Psoas muscle (tissue), 8 donors: ENCODE measurements around the gene ACSL3. TPM values are rescaled to one million over a fixed set of nuclear protein-coding genes. Genes with fewer than 3 reads are reported as not detected.

Experiments
- ATAC-seq, 4 donors: fragments of 200-7000 bp; cut with Tn5 transposase; one replicate each; pipeline ENCODE4 v1.9.1; 2020; ENCODE audit warnings: moderate library complexity in 3 of 4, mild to moderate bottlenecking in 2 of 4
- DNase-seq, 2 donors: peaks; one replicate each; pipeline ENCODE4 v3.0.0-alpha.2; 2020
- H3K27ac ChIP-seq: fragments of 200-600 bp; one replicate; pipeline ENCODE4 v1.8.0; 2022
- H3K27me3 ChIP-seq, 3 donors: fragments of 200-600 bp in 1 of 3; one replicate each; pipeline versions ENCODE4 v1.6.1 to v1.8.0; 2013 to 2022; ENCODE audit warnings: low read length in 2 of 3, mild to moderate bottlenecking in 2 of 3, moderate library complexity in 1 of 3; ENCODE audit not compliant: insufficient read depth in 3 of 3
- H3K36me3 ChIP-seq, 2 donors: fragments of 200-600 bp in 1 of 2; one replicate each; pipeline versions ENCODE4 v1.6.1 to v1.8.0; 2013 to 2022; ENCODE audit warnings: low read depth in 1 of 2, mild to moderate bottlenecking in 1 of 2, moderate library complexity in 1 of 2; ENCODE audit not compliant: insufficient read depth in 1 of 2
- H3K4me1 ChIP-seq: fragments of 200-600 bp; one replicate; pipeline ENCODE4 v1.8.0; 2022
- H3K4me3 ChIP-seq: fragments of 200-600 bp; one replicate; pipeline ENCODE4 v1.8.0; 2022; ENCODE audit warnings: mild to moderate bottlenecking
- H3K9me3 ChIP-seq: fragments of 200-600 bp; one replicate; pipeline ENCODE4 v1.8.0; 2022
- CTCF ChIP-seq: fragments of 200-600 bp; IDR thresholded peaks from one replicate; pipeline ENCODE4 v1.8.0; 2022; ENCODE audit warnings: antibody characterized with exemption
- WGBS, 3 donors: extraction: QIAGEN DNeasy Blood & Tissue Kit; methylation state at CpG; one replicate each; pipeline versions ENCODE4 v1.1.6 to v1.1.7; 2013; 5-methylcytosine and 5-hydroxymethylcytosine counted together
- intact Hi-C, 2 donors: fragments of 100-400 bp; cut with DNase I; formaldehyde crosslinking; loops; one replicate each; pipeline versions ENCODE4 v1.11.0 to v1.14.2; 2022
- polyA plus RNA-seq, 3 donors: library from polyadenylated mRNA; stranded (reverse); fragments of 200-250 nt; gene quantifications; one replicate each; pipeline ENCODE4 v1.2.3, GENCODE V29; 2013
- total RNA-seq, 4 donors: library from RNA; stranded (reverse); fragmentation: NEBNext Ultra II Directional in 2 of 4; extraction: Animal tissue kit (Norgen Biotek cat#: 25700) in 2 of 4; gene quantifications; one replicate each; pipeline versions ENCODE4 v1.2.1 to v1.2.4, GENCODE V29; 2021 to 2023
- donor health status: healthy with polysubstance abuse.
- donor health status: DM: no; HTN: no; CAD: no; lungs with moderate emphysema.
- donor health status: Bipolar disorder and iron deficiency.
- donor health status: healthy.
- donor health status: DM: yes; HTN: yes; CAD: no.
- donor health status: DM: no; HTN: no; CAD: no.
- donor health status: DM: no; HTN: no; CAD: no.
- donor health status: DM: yes; HTN: yes; CAD: no.

The ACSL3 gene
- total and polyA plus RNA-seq, 7 donors: 13.5 to 136 (median 27.5) TPM

- DNase-seq (peak; percentile 62 to 79), ATAC-seq (peak in 2 of 4 donors; percentile 53 to 57)
- Histone ChIP-seq H3K9me3 (no peaks in the 10 kb centered on the region), H3K4me3 (peak overlapping the region; percentile 99), H3K36me3 (no peaks in the 10 kb centered on the region), H3K4me1 (peaks cover 50% of the 10 kb centered on the region), H3K27ac (peak overlapping the region; percentile 99), H3K27me3 (no peaks in the 10 kb centered on the region)
- 1% methylated on average over 39 to 42 of the region's 42 CpGs for WGBS, 3 donors
- intact Hi-C loops: loop anchor here (1.0 to 5.0 kb wide), 5 partner anchors 41 to 171 kb away; no protein-coding TSS in a partner anchor
- no peak for TF ChIP-seq CTCF
These were observed 722 bp downstream of the ACSL3 start for GRCh38 chr2:222861411-222862105.

DNA sequence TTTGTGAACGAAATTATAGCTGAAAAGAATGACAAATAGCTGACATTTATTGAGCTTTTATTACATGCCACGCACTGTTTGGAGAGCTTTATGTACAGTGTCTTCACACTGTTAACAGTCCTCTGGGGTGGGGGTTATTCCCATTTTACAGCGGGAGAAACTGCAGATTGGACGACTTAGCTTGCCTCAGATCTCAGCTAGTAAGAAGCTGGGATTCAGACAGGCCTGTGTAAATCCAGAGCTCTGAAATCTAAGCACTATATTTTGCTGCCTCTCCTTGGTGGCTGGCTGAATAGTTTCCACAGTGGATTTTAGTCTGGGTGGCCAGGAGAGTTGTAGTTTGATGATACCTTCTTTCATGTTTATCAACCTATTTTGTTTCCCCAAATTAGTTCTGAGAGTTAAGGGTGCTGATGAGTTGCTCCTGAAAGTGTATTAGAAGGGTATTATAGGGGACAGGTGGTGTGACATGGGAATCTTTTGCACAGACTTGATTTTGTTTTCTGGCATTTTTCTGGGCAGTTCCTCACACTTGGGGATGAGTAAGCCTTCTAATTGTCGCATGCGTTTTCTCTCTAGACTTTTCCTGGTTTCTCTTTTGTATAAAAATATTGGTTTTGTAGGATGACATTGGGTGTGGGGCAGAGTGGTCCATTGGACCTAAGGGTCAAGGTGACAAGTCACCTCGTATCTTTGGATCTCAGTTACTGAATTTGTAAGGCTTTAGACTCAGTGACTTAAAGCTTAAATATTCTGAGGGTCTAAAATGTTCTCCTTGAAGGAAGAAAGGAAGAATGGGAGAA, 1.5 kb downstream of the ACSL3 start:
- H3K4me1 ChIP-seq: peaks cover 57% of the 10 kb centered on the region
- DNase-seq (no peak), ATAC-seq (peak in 3 of 4 donors; percentile 19 to 45 (median 28))
- H3K36me3 ChIP-seq: no peaks in the 10 kb centered on the region
- H3K9me3 ChIP-seq: no peaks in the 10 kb centered on the region
- TF ChIP-seq CTCF: peak; percentile 30
- 8 to 13% (median 8%) methylated on average over 7 of the region's 7 CpGs for WGBS, 3 donors
- no peaks in the 10 kb centered on the region for H3K27me3 ChIP-seq
- intact Hi-C loops: loop anchor here (1.0 to 5.0 kb wide), 4 partner anchors 40 to 172 kb away; no protein-coding TSS in a partner anchor
- peak overlapping the region; percentile 99 for H3K4me3 ChIP-seq
- H3K27ac ChIP-seq: peak overlapping the region; percentile 99

GRCh38 chr2:222862909-222863544, 2.2 kb downstream of the ACSL3 start:
- H3K4me3 ChIP-seq: peak overlapping the region; percentile 99
- intact Hi-C loops: loop anchor here (1.0 to 5.0 kb wide), 4 partner anchors 39 to 173 kb away; no protein-coding TSS in a partner anchor
- peaks cover 63% of the 10 kb centered on the region for H3K4me1 ChIP-seq
- H3K27me3 ChIP-seq: no peaks in the 10 kb centered on the region
- no peaks in the 10 kb centered on the region for H3K36me3 ChIP-seq
- DNase-seq (no peak), ATAC-seq (no peak)
- peak overlapping the region; percentile 99 for H3K27ac ChIP-seq
- H3K9me3 ChIP-seq: no peaks in the 10 kb centered on the region
- no peak for TF ChIP-seq CTCF
- WGBS, 3 donors: 29 to 51% (median 35%) methylated on average over 6 of the region's 6 CpGs

- no peak for TF ChIP-seq CTCF
- ATAC-seq: no peak
- 43 to 73% (median 49%) methylated on average over 3 of the region's 3 CpGs for WGBS, 3 donors
- Histone ChIP-seq H3K27ac (peak overlapping the region; percentile 56), H3K9me3 (no peaks in the 10 kb centered on the region), H3K27me3 (no peaks in the 10 kb centered on the region), H3K4me1 (peaks cover 76% of the 10 kb centered on the region), H3K4me3 (peak overlapping the region; percentile 99), H3K36me3 (no peaks in the 10 kb centered on the region)
- DNase-seq: no peak
- intact Hi-C loops: loop anchor here (5.0 kb wide), 3 partner anchors 38 to 157 kb away; no protein-coding TSS in a partner anchor
These were observed 3.5 kb downstream of the ACSL3 start for GRCh38 chr2:222864296-222864695.
